ENCODE results near the gene SDR42E1. TPM values are rescaled to one million over a fixed set of nuclear protein-coding genes. Genes with fewer than 3 reads are reported as not detected.
A peak's percentile ranks its signal among the peaks of the same experiment; 100 is the strongest.

SDR42E1 gene
- total RNA-seq, 1 donor from 2014 or later, result 4.2 TPM

DNA sequence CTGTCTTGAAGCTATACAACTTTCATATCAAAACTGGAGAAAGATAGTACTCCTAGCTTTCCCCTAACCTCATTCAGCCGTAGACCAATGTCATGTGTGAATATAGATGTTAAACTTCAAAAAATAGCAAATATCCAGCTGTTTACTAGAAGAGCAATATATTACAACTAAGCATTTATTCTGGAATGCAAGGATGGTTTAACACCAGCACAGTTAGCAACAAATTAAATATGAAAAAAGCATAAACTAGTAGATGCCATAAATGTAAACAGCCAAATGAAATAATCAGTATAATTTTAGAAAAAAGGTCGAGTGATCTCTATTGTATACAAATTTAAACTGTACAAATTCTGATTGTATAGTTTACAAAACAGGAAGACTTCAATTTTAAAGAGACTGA lies 59.7 kb downstream of the SDR42E1 start:
- Histone ChIP-seq H3K27me3 (no peaks in the 10 kb centered on the region), H3K4me3 (no peak overlapping the region), H3K4me1 (no peaks in the 10 kb centered on the region), H3K9me3 (no peaks in the 10 kb centered on the region), H3K36me3 (no peaks in the 10 kb centered on the region), H3K27ac (no peak overlapping the region)
- TF ChIP-seq POLR2AphosphoS5 (IDR thresholded peaks at IDR 0.05; ENCODE audit: insufficient read depth in 1 of 2, low read depth in 1 of 2) (no peak), POLR2A (IDR thresholded peaks at IDR 0.05) (no peak)
- TF ChIP-seq, protein P1, sequence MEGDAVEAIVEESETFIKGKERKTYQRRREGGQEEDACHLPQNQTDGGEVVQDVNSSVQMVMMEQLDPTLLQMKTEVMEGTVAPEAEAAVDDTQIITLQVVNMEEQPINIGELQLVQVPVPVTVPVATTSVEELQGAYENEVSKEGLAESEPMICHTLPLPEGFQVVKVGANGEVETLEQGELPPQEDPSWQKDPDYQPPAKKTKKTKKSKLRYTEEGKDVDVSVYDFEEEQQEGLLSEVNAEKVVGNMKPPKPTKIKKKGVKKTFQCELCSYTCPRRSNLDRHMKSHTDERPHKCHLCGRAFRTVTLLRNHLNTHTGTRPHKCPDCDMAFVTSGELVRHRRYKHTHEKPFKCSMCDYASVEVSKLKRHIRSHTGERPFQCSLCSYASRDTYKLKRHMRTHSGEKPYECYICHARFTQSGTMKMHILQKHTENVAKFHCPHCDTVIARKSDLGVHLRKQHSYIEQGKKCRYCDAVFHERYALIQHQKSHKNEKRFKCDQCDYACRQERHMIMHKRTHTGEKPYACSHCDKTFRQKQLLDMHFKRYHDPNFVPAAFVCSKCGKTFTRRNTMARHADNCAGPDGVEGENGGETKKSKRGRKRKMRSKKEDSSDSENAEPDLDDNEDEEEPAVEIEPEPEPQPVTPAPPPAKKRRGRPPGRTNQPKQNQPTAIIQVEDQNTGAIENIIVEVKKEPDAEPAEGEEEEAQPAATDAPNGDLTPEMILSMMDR (IDR thresholded peaks at IDR 0.05), result no peak
- no peak for DNase-seq (ENCODE audit: extremely low spot score in 2 of 2)
- intact Hi-C loops (cut with DNase I), result no loop called here

DNA sequence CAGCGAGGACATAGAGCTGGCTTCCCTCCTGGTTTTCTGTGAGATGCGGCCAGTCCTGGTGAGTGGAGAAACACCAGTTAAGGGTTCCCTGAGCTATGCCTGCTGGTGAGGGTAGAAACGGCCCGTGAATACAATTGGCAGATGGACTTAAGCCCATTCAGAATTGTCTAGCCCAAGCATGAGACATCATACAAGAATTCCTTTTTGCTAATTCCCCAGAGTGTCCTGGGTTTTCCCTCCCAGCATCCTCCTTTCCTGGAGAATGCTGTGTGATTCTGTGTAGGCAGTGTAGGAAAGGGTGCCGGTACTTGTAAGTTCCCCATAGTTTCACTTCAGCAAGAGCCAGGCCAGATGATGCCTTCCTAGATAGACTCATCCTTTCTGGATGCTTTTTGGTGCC lies 65.1 kb downstream of the SDR42E1 start:
- DNase-seq (ENCODE audit: extremely low spot score in 2 of 2), result peak in 1 of 2 donors; percentile 34
- intact Hi-C loops (cut with DNase I), result no loop called here
- Histone ChIP-seq H3K9me3 (no peaks in the 10 kb centered on the region), H3K4me3 (no peak overlapping the region), H3K27me3 (no peaks in the 10 kb centered on the region), H3K36me3 (no peaks in the 10 kb centered on the region), H3K27ac (no peak overlapping the region), H3K4me1 (no peaks in the 10 kb centered on the region)
- TF ChIP-seq, protein P1 (IDR thresholded peaks at IDR 0.05), result no peak
- no peak for TF ChIP-seq POLR2A (IDR thresholded peaks at IDR 0.05)
- no peak for TF ChIP-seq POLR2AphosphoS5 (IDR thresholded peaks at IDR 0.05; ENCODE audit: insufficient read depth in 1 of 2, low read depth in 1 of 2)

DNA sequence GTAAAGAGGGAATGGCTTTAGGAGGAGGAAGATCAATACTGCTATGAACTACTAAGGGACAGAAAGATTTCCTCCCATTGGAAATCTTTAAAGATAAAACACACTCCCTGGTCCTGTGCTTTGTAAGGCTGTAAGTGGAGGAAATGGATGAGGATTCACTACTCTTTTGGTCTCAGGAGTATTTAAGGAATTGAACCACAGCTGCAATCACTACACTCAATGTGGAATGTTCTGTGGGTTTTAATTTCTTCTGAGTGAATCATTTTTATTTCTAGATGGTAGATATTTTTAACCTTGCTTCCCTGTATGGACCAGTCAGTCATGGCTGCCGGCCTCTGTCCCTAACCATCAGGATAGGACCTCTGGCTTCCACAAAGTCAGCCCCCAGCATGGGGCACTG lies 65.6 kb downstream of the SDR42E1 start:
- Histone ChIP-seq H3K27me3 (no peaks in the 10 kb centered on the region), H3K9me3 (no peaks in the 10 kb centered on the region), H3K4me1 (no peaks in the 10 kb centered on the region), H3K27ac (no peak overlapping the region), H3K4me3 (no peak overlapping the region), H3K36me3 (no peaks in the 10 kb centered on the region)
- TF ChIP-seq POLR2A (IDR thresholded peaks at IDR 0.05) (no peak), POLR2AphosphoS5 (IDR thresholded peaks at IDR 0.05; ENCODE audit: insufficient read depth in 1 of 2, low read depth in 1 of 2) (no peak)
- TF ChIP-seq, protein P1 (IDR thresholded peaks at IDR 0.05), result no peak
- DNase-seq (ENCODE audit: extremely low spot score in 2 of 2), result no peak
- intact Hi-C loops (cut with DNase I), result no loop called here

DNA sequence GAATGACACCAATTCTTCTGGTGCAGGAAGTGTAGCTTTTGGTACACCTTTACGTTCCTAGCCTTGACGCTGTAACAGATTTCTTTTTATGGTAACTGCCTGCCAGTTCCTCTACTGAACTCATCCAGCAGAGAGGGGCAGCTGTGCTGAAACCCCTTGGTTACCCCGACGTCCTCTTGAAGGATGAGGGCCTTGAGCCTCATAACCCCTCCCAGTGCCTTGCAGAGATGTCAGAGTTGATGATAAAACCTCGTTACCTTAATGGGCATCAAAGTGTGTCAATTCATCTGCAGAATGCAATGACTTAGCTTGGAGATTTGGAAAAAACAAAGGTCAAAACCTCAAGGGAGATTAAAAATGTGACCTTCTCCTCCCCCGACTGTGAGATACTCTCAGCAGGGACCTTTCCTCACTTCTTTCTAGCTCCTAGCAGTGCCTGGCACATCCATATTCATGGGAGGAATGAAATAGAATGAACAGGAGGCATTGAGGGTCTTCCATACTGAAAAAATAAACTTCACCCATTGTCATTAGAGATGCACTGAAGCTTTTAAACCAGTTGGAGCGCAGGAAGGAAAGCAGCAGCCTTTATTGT lies 69.2 kb downstream of the SDR42E1 start:
- Histone ChIP-seq H3K27ac (no peak overlapping the region), H3K27me3 (no peaks in the 10 kb centered on the region), H3K4me1 (no peaks in the 10 kb centered on the region), H3K4me3 (no peak overlapping the region), H3K9me3 (no peaks in the 10 kb centered on the region), H3K36me3 (no peaks in the 10 kb centered on the region)
- intact Hi-C loops (cut with DNase I), result no loop called here
- peak in 1 of 2 donors; percentile 12 for DNase-seq (ENCODE audit: extremely low spot score in 2 of 2)
- TF ChIP-seq, protein P1 (IDR thresholded peaks at IDR 0.05), result no peak
- TF ChIP-seq POLR2A (IDR thresholded peaks at IDR 0.05) (no peak), POLR2AphosphoS5 (IDR thresholded peaks at IDR 0.05; ENCODE audit: insufficient read depth in 1 of 2, low read depth in 1 of 2) (no peak)

DNA sequence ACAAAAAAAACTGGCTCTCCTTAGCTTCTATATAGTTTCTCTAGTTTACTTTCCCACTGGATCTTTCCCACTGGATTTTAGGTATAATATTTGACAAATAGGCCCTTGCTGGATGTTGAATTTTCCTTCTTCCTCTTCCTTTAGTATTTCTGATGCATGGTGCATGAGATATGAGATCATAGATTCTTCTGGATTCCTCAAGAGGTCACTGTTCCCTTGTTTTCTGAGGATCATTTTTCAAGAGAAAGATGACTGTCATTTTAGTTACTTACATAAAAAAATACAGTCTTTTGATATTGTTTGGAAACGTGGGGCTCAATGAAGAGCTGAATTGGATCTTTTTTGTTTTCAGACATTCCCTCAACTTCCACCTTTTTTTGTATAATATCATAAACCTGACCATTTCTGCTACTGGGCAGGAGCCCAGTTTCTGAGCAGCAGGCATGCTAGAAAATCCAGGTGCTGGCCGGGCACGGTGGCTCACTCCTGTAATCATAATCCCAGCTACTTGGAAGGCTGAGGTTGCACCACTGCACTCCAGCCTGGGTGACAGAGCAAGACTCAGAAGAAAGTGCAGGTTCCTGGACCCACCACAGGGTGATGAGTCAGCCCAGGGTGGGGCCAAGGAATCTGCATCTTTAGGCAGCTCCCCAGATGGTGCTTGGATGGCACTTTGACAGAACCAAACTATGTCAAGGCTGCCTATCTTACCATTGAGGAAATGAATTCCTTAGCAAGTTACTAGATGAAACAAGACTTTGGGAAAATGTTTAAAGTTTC lies 70.3 kb downstream of the SDR42E1 start:
- H3K4me1 ChIP-seq, result no peaks in the 10 kb centered on the region
- H3K27ac ChIP-seq, result no peak overlapping the region
- H3K4me3 ChIP-seq, result no peak overlapping the region
- intact Hi-C loops (cut with DNase I), result no loop called here
- TF ChIP-seq POLR2A (IDR thresholded peaks at IDR 0.05), result no peak
- TF ChIP-seq, protein P1 (IDR thresholded peaks at IDR 0.05), result peak in 1 of 3 experiments; percentile 9
- no peaks in the 10 kb centered on the region for H3K9me3 ChIP-seq
- H3K36me3 ChIP-seq, result no peaks in the 10 kb centered on the region
- no peaks in the 10 kb centered on the region for H3K27me3 ChIP-seq
- DNase-seq (ENCODE audit: extremely low spot score in 2 of 2), result peak in 1 of 2 donors; percentile 43
